Activated CD8-positive, alpha-beta memory T cell treated with anti-CD3 and anti-CD28 coated beads, Interleukin-2, amount 10 ng/mL, durations not matched to agents 7 days and 5 days (primary cell): ENCODE measurements around the gene EXOC6B. TPM values are rescaled to one million over a fixed set of nuclear protein-coding genes. Genes with fewer than 3 reads are reported as not detected.
"Not testable (repeated sequence)": the region's sequence is repeated elsewhere in the genome, so short reads cannot be mapped to it uniquely, and the experiment has no call there.

Experiments used
- ATAC-seq: fragments of 150-1000 bp; cut with Tn5 transposase; one replicate; pipeline ENCODE4 v1.10.0; 2021; ENCODE audit warnings: moderate library complexity
- CTCF ChIA-PET: fragments of 350-600 bp; sonication (Branson Sonifier 250); formaldehyde crosslinking; loops from one replicate; lab custom pipeline; 2021; ENCODE audit warnings: antibody characterized with exemption; lab: Charles Lee
- DNase-seq: peaks from one replicate; pipeline ENCODE4 v3.0.0-alpha.2; 2020
- H3K27ac Mint-ChIP-seq: one replicate; pipeline ENCODE4 v1.8.0; 2021; ENCODE audit warnings: mild to moderate bottlenecking, mixed read lengths
- H3K27me3 Mint-ChIP-seq: one replicate; pipeline ENCODE4 v1.8.0; 2021; ENCODE audit warnings: mixed read lengths
- H3K36me3 Mint-ChIP-seq: one replicate; pipeline ENCODE4 v1.8.0; 2021; ENCODE audit warnings: mild to moderate bottlenecking, mixed read lengths
- H3K4me1 Mint-ChIP-seq: one replicate; pipeline ENCODE4 v1.8.0; 2021; ENCODE audit warnings: mixed read lengths
- H3K4me3 Mint-ChIP-seq: one replicate; pipeline ENCODE4 v1.8.0; 2021; ENCODE audit warnings: mild to moderate bottlenecking, moderate library complexity, mixed read lengths
- H3K9me3 Mint-ChIP-seq: one replicate; pipeline ENCODE4 v1.8.0; 2022; ENCODE audit warnings: low read depth, mixed read lengths
- total RNA-seq, 2 experiments: library from RNA; stranded (reverse); gene quantifications; one replicate each; pipeline ENCODE4 v1.2.3, GENCODE V29; 2021

EXOC6B gene
- total RNA-seq, 2 experiments from 2014 or later: 14.1 to 22.8 TPM

DNA sequence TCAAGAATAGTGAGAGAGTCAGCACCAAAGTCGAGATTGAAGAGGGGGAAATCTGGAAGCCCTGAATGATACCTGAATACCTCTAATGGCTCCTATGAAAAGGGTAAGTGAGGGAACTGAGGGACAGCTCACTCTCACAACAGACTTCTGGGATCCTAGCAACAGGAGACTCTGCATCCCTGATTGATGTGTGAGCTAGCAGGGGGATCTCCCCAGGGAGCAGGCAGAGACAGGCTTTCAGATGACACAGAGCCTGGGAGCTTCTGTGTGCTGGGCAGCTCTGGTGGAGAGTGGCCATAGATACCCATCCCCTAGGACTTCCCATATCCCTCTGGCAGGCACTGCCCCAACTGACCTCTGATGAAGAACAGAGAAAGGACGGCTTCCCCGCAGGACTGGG, 206.2 kb downstream of the EXOC6B start:
- CTCF ChIA-PET: no interaction called here
- Mint-ChIP-seq H3K4me1 (peaks cover 3% of the 10 kb centered on the region), H3K27me3 (no peaks in the 10 kb centered on the region), H3K27ac (no peak overlapping the region), H3K36me3 (no peaks in the 10 kb centered on the region), H3K9me3 (no peaks in the 10 kb centered on the region), H3K4me3 (no peak overlapping the region)
- ATAC-seq (no peak), DNase-seq (no peak)

DNA sequence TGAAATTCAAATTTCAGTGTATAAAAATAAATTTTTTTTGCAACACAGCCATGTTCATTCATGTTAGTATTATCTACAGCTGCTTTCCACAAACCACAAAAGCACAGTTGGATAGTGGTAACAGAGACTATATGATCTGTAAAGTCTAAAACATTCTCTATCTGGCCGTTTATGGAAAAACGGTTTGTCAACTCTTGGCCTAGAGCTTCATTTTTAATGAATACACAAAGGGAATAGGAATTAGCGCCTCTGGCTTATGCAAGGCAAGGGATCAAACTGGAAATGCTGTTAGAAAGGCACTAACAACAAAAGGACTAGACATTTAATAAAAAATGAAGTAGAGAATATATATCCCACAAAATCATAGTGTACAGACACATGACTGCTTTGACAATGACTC, 211.9 kb downstream of the EXOC6B start:
- Mint-ChIP-seq H3K4me1 (peaks cover 7% of the 10 kb centered on the region), H3K9me3 (no peaks in the 10 kb centered on the region), H3K36me3 (no peaks in the 10 kb centered on the region), H3K4me3 (no peak overlapping the region), H3K27ac (no peak overlapping the region), H3K27me3 (no peaks in the 10 kb centered on the region)
- CTCF ChIA-PET: interaction anchor here (1.2 to 1.3 kb wide), 2 partner anchors 8 to 9 kb away, joined by 3 read pairs; no protein-coding TSS in a partner anchor
- no peak for DNase-seq
- no peak for ATAC-seq

DNA sequence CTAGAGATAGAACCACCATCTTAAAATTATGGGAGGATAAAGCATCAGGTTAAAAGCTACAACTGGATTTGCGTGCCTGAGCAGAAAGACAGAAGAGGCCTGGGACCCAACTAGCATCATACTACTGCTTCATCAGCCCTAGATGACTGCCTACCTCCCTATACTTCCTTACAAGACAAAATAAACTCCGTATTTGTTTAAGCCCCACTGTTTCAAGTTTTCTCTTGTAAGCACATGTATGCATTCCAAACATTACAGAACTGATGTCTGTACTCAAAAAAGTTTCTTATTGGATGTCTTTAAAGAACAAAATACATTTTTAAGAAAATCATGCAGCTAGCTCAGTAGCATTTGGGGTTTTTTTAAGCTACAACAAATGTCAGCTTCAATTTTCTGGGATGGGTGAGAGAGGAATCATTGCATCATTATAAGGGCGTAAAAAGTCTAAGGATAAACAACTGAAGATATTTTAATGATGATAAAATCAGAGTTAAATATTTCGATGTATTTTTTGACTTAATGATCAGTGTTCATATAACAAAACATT, 213.1 kb downstream of the EXOC6B start:
- CTCF ChIA-PET: interaction anchor here (1.4 kb wide), 1 partner anchor 462 kb away, joined by 3 read pairs; no protein-coding TSS in a partner anchor
- ATAC-seq: no peak
- no peaks in the 10 kb centered on the region for H3K36me3 Mint-ChIP-seq
- no peak for DNase-seq
- H3K27ac Mint-ChIP-seq: no peak overlapping the region
- peaks cover 7% of the 10 kb centered on the region for H3K4me1 Mint-ChIP-seq
- no peak overlapping the region for H3K4me3 Mint-ChIP-seq
- no peaks in the 10 kb centered on the region for H3K27me3 Mint-ChIP-seq
- no peaks in the 10 kb centered on the region for H3K9me3 Mint-ChIP-seq

DNA sequence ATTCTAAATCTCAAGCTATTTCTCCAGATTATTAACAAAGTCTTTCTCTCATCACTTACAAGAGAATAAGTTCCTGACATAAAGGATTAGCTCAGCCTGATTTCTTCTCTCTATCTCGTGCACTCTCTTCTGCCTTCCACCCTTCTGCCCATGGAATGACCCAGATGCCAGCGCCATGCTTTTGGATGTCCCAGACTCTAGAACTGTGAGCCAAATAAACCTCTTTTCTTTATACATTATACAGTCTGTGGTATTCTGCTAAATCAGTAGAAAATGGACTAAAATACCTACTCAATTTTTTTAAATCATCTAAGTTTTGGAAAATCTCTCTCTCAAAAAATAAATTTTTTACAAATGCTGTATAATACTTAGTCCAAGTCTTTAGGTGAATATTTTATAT, 218.6 kb downstream of the EXOC6B start:
- no peak overlapping the region for H3K27ac Mint-ChIP-seq
- no peaks in the 10 kb centered on the region for H3K4me1 Mint-ChIP-seq
- no peaks in the 10 kb centered on the region for H3K27me3 Mint-ChIP-seq
- no peak overlapping the region for H3K4me3 Mint-ChIP-seq
- H3K9me3 Mint-ChIP-seq: no peaks in the 10 kb centered on the region
- CTCF ChIA-PET: interaction anchor here (0.6 kb wide), 1 partner anchor 14 kb away, joined by 4 read pairs; no protein-coding TSS in a partner anchor
- no peaks in the 10 kb centered on the region for H3K36me3 Mint-ChIP-seq
- ATAC-seq (no peak), DNase-seq (no peak)

- ATAC-seq: no peak
- no peak overlapping the region for H3K4me3 Mint-ChIP-seq
- DNase-seq: no peak
- H3K9me3 Mint-ChIP-seq: no peaks in the 10 kb centered on the region
- no peaks in the 10 kb centered on the region for H3K4me1 Mint-ChIP-seq
- H3K27me3 Mint-ChIP-seq: no peaks in the 10 kb centered on the region
- CTCF ChIA-PET: interaction anchor here (1.0 to 1.5 kb wide), 4 partner anchors 8 to 682 kb away, joined by 3 to 6 read pairs (median 4); no protein-coding TSS in a partner anchor
- no peaks in the 10 kb centered on the region for H3K36me3 Mint-ChIP-seq
- no peak overlapping the region for H3K27ac Mint-ChIP-seq
Observed at GRCh38 chr2:72605836-72606442, 219.9 kb downstream of the EXOC6B start.

- no peak for ATAC-seq
- H3K36me3 Mint-ChIP-seq: no peaks in the 10 kb centered on the region
- CTCF ChIA-PET: interaction anchor here (1.0 kb wide), 1 partner anchor 10 kb away, joined by 3 read pairs; no protein-coding TSS in a partner anchor
- no peaks in the 10 kb centered on the region for H3K9me3 Mint-ChIP-seq
- no peaks in the 10 kb centered on the region for H3K27me3 Mint-ChIP-seq
- H3K4me1 Mint-ChIP-seq: no peaks in the 10 kb centered on the region
- H3K4me3 Mint-ChIP-seq: no peak overlapping the region
- DNase-seq: no peak
- no peak overlapping the region for H3K27ac Mint-ChIP-seq
Observed at GRCh38 chr2:72604468-72604867, 221.4 kb downstream of the EXOC6B start.

DNA sequence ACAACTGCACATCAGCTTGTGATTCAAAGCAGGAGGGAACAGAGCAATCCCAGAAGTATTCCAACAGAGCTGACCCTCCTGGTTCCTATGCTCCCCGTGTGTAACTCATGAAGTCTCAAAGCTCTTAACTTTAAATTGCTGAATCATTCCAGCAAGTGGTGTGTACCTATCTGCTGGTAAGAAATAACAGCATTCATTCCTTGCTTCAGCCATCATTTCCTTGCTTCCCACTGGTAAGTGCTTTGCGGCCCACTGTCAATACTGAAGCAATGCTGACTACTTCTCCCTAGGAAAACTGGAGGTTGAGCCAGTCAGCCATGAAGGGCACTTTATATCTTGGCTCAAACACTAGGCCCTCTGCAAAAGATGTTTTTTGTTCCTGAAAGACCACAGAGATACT, 222.4 kb downstream of the EXOC6B start:
- DNase-seq: no peak
- CTCF ChIA-PET: no interaction called here
- Mint-ChIP-seq H3K27ac (no peak overlapping the region), H3K27me3 (no peaks in the 10 kb centered on the region), H3K36me3 (no peaks in the 10 kb centered on the region), H3K4me1 (no peaks in the 10 kb centered on the region), H3K9me3 (no peaks in the 10 kb centered on the region), H3K4me3 (no peak overlapping the region)
- ATAC-seq: no peak

DNA sequence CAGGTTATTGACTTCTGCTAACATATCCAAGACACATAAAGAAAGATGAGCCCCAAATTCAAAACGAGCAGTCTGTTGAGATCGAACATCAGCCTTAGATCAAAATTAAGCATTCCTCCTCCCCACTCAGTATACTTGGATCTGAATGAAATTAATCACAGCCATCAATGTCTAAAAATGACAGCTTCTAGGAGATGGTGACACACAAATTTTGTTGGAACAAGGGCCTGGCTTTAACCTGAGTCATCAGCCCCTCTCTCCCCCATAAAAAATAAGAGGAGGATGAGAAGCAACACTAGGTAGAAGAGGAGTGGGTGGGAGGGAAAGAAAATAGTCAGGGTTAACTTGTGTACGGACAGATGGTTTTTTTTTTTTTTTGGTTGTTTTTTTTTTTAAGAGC, 223.1 kb downstream of the EXOC6B start:
- ATAC-seq (no peak), DNase-seq (no peak)
- H3K4me1 Mint-ChIP-seq: no peaks in the 10 kb centered on the region
- CTCF ChIA-PET: no interaction called here
- H3K9me3 Mint-ChIP-seq: no peaks in the 10 kb centered on the region
- no peaks in the 10 kb centered on the region for H3K27me3 Mint-ChIP-seq
- H3K4me3 Mint-ChIP-seq: no peak overlapping the region
- no peaks in the 10 kb centered on the region for H3K36me3 Mint-ChIP-seq
- H3K27ac Mint-ChIP-seq: no peak overlapping the region

- Mint-ChIP-seq H3K36me3 (no peaks in the 10 kb centered on the region), H3K27me3 (no peaks in the 10 kb centered on the region), H3K4me1 (no peaks in the 10 kb centered on the region), H3K4me3 (no peak overlapping the region), H3K9me3 (no peaks in the 10 kb centered on the region), H3K27ac (no peak overlapping the region)
- DNase-seq: no peak
- no peak for ATAC-seq
- CTCF ChIA-PET: no interaction called here
Observed at GRCh38 chr2:72602095-72602494, 223.7 kb downstream of the EXOC6B start.

DNA sequence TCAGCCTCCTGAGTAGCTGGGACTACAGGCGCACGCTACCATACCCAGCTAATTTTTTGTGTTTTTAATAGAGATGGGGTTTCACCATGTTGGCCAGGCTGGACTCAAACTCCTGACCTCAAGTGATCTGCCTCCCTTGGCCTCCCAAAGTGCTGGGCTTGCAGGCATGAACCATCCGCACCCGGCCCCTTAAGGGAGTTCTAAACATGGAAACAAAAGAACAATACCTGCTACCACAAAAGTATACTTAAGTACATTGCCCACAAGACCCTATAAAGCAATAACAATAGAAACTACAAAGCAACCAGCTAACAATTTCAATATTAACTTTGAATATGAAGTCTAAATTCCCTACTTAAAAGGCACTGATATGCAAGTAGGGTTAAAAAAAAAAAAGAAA, 242.0 kb downstream of the EXOC6B start:
- ATAC-seq: not testable (repeated sequence)

GRCh38 chr2:72583376-72583775, 242.5 kb downstream of the EXOC6B start:
- ATAC-seq: no peak
- Mint-ChIP-seq H3K4me3 (no peak overlapping the region), H3K36me3 (no peaks in the 10 kb centered on the region), H3K4me1 (no peaks in the 10 kb centered on the region), H3K9me3 (no peaks in the 10 kb centered on the region), H3K27ac (no peak overlapping the region), H3K27me3 (no peaks in the 10 kb centered on the region)
- DNase-seq: no peak
- CTCF ChIA-PET: no interaction called here

More for the DNA sequence above, 242.0 kb downstream of the EXOC6B start:
- CTCF ChIA-PET, H3K4me1 Mint-ChIP-seq, DNase-seq, H3K27me3 Mint-ChIP-seq, H3K9me3 Mint-ChIP-seq, H3K27ac Mint-ChIP-seq, H3K36me3 Mint-ChIP-seq, H3K4me3 Mint-ChIP-seq: not testable (repeated sequence)

DNA sequence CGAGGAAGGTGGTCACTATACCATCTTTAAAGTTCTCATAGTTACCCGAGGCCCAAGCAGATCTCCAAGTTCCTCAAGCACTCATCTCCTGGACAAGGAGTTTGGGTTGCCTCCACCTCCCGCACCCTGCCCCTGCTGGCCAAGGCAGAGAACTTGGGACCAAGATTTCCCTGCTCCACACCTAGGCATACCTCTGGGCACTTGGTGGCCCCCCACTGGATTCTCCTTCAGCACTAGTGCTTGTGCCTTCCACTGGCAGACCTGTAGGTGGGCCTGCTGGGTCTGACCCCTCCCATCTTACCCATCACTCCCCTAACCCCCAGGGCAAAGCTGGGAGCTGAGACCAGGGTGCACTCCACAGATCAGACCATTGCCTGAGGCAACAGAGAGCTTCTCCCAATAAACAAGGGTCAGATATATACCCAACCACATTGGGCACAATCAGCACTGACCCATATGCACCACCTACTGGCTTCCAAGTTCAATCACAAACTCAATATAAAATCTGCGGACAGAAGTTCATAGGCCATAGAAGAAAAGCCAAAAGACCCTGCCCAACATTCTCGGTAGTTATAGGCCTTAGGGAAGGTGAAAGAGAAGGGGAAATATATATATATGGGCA, 244.2 kb downstream of the EXOC6B start:
- H3K36me3 Mint-ChIP-seq: no peaks in the 10 kb centered on the region

DNA sequence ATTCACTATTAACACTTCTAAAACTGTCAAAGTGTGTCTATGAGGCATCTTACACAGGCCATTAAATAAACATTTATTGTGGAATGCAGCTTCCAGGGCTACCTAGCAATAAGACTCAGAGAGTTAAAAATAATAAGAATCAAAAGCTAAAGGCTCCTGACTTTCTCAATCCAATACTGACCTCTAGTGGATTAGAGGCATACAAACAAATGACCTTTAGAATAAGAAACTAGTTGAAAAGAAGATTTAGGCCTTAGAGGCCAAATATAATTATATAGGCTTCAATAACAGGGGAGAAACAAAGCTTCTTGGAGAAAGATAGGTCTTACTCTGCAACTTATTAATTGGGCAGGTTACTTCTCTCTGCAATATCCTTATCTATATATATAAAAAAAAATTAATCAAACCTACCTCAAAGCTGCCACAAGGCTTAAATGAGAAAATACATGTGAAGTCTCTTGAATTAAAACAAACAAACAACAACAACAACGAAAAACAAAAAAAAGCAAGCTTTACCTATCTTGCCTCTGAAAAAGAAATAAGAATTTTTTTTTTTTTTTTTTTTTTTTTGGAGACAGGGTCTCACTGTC, 246.1 kb downstream of the EXOC6B start:
- DNase-seq (no peak), ATAC-seq (no peak)
- no peaks in the 10 kb centered on the region for H3K36me3 Mint-ChIP-seq
- H3K27me3 Mint-ChIP-seq: no peaks in the 10 kb centered on the region
- no peaks in the 10 kb centered on the region for H3K9me3 Mint-ChIP-seq
- CTCF ChIA-PET: interaction anchor here (0.7 to 2.5 kb wide), 12 partner anchors 8 to 1049 kb away, joined by 3 to 10 read pairs (median 3); partner anchors contain the start of gene RAB11FIP5
- no peaks in the 10 kb centered on the region for H3K4me1 Mint-ChIP-seq
- no peak overlapping the region for H3K4me3 Mint-ChIP-seq
- no peak overlapping the region for H3K27ac Mint-ChIP-seq

More for the DNA sequence above, 244.2 kb downstream of the EXOC6B start:
- H3K9me3 Mint-ChIP-seq: no peaks in the 10 kb centered on the region
- H3K4me3 Mint-ChIP-seq: no peak overlapping the region
- H3K27ac Mint-ChIP-seq: no peak overlapping the region
- CTCF ChIA-PET: interaction anchor here (1.0 to 2.5 kb wide), 2 partner anchors 431 to 1036 kb away, joined by 3 to 8 read pairs; no protein-coding TSS in a partner anchor
- no peak for DNase-seq
- H3K4me1 Mint-ChIP-seq: no peaks in the 10 kb centered on the region
- no peak for ATAC-seq
- H3K27me3 Mint-ChIP-seq: no peaks in the 10 kb centered on the region
